HK-2 (cell line): Measurements from ENCODE around the gene FBRS.
A peak's percentile ranks its signal among the peaks of the same experiment; 100 is the strongest.
"Not testable (repeated sequence)": the region's sequence is repeated elsewhere in the genome, so short reads cannot be mapped to it uniquely, and the experiment has no call there.

Experiments used
- DNase-seq: peaks from one replicate; pipeline ENCODE4 v3.0.0-alpha.2; 2018; ENCODE audit not compliant: unreplicated experiment

FBRS gene

GRCh38 chr16:30698139-30698815, 40.0 kb downstream of the FBRS start:
- DNase-seq, result peak; percentile 95

- DNase-seq, result peak; percentile 65
These were observed 40.8 kb downstream of the FBRS start, which contains the start of gene SRCAP for GRCh38 chr16:30698816-30699614. SRCAP (plus strand) TSS chr16:30699171; CDS start chr16:30700825, 1,654 bp downstream.

- no peak for DNase-seq
These were observed 41.4 kb downstream of the FBRS start for GRCh38 chr16:30699615-30700099.

GRCh38 chr16:30700491-30700890, 42.3 kb downstream of the FBRS start:
- no peak for DNase-seq

- DNase-seq, result no peak
These were observed 42.7 kb downstream of the FBRS start for GRCh38 chr16:30700971-30701370.

GRCh38 chr16:30703071-30703470, 44.8 kb downstream of the FBRS start:
- DNase-seq, result not testable (repeated sequence)

GRCh38 chr16:30703971-30704370, 45.7 kb downstream of the FBRS start:
- no peak for DNase-seq

- no peak for DNase-seq
These were observed 47.8 kb downstream of the FBRS start for GRCh38 chr16:30706046-30706445.

GRCh38 chr16:30710971-30711370, 52.7 kb downstream of the FBRS start:
- DNase-seq, result no peak

- no peak for DNase-seq
These were observed 53.5 kb downstream of the FBRS start for GRCh38 chr16:30711712-30712111.

- DNase-seq, result no peak
These were observed 57.7 kb downstream of the FBRS start for GRCh38 chr16:30715750-30716445.

GRCh38 chr16:30720086-30720485, 61.9 kb downstream of the FBRS start:
- no peak for DNase-seq
